Measurements from ENCODE around the gene ZNF791. TPM values are rescaled to one million over a fixed set of nuclear protein-coding genes. Genes with fewer than 3 reads are reported as not detected.
"Not testable (repeated sequence)": the region's sequence is repeated elsewhere in the genome, so short reads cannot be mapped to it uniquely, and the experiment has no call there.

The ZNF791 gene
- total and polyA plus RNA-seq, 2 donors = 12.0 to 38.3 TPM

GRCh38 chr19:12607631-12608030 is 3.1 kb upstream of the ZNF791 start:
- H3K4me1 ChIP-seq (ENCODE audit: insufficient read depth) = no peaks in the 10 kb centered on the region
- no peaks in the 10 kb centered on the region for H3K36me3 ChIP-seq (ENCODE audit: insufficient read depth)
- no peak for DNase-seq (ENCODE audit: extremely low spot score)
- H3K27ac ChIP-seq (ENCODE audit: low read depth) = no peak overlapping the region
- 88% methylated on average over 3 of the region's 3 CpGs for WGBS
- H3K4me3 ChIP-seq (ENCODE audit: low read depth, low read length) = no peak overlapping the region

- peak overlapping the region; percentile 99 for H3K27ac ChIP-seq (ENCODE audit: low read depth)
- H3K4me1 ChIP-seq (ENCODE audit: insufficient read depth) = no peaks in the 10 kb centered on the region
- peak overlapping the region; percentile 84 for H3K4me3 ChIP-seq (ENCODE audit: low read depth, low read length)
- peak; percentile 62 for DNase-seq (ENCODE audit: extremely low spot score)
- WGBS = under 1% methylated on average over 10 of the region's 10 CpGs
- H3K36me3 ChIP-seq (ENCODE audit: insufficient read depth) = peaks cover 2% of the 10 kb centered on the region
Observed at GRCh38 chr19:12611361-12611699, 610 bp downstream of the ZNF791 start.

GRCh38 chr19:12617646-12618045 is 6.9 kb downstream of the ZNF791 start:
- H3K27ac ChIP-seq (ENCODE audit: low read depth) = no peak overlapping the region
- WGBS = 81% methylated on average over 4 of the region's 4 CpGs
- no peak overlapping the region for H3K4me3 ChIP-seq (ENCODE audit: low read depth, low read length)
- no peak for DNase-seq (ENCODE audit: extremely low spot score)
- H3K36me3 ChIP-seq (ENCODE audit: insufficient read depth) = peaks cover 3% of the 10 kb centered on the region
- H3K4me1 ChIP-seq (ENCODE audit: insufficient read depth) = no peaks in the 10 kb centered on the region

GRCh38 chr19:12621253-12622024 is 10.7 kb downstream of the ZNF791 start:
- 69% methylated on average over 26 of the region's 26 CpGs for WGBS
- H3K27ac ChIP-seq (ENCODE audit: low read depth); H3K4me3 ChIP-seq (ENCODE audit: low read depth, low read length); H3K4me1 ChIP-seq (ENCODE audit: insufficient read depth); H3K36me3 ChIP-seq (ENCODE audit: insufficient read depth); DNase-seq (ENCODE audit: extremely low spot score): not testable (repeated sequence)

GRCh38 chr19:12623361-12624031 is 12.8 kb downstream of the ZNF791 start:
- peaks cover 8% of the 10 kb centered on the region for H3K36me3 ChIP-seq (ENCODE audit: insufficient read depth)
- no peaks in the 10 kb centered on the region for H3K4me1 ChIP-seq (ENCODE audit: insufficient read depth)
- H3K27ac ChIP-seq (ENCODE audit: low read depth) = no peak overlapping the region
- WGBS = 87% methylated on average over 4 of the region's 4 CpGs
- H3K4me3 ChIP-seq (ENCODE audit: low read depth, low read length) = no peak overlapping the region
- no peak for DNase-seq (ENCODE audit: extremely low spot score)

GRCh38 chr19:12626958-12627357 is 16.2 kb downstream of the ZNF791 start:
- H3K36me3 ChIP-seq (ENCODE audit: insufficient read depth) = peaks cover 9% of the 10 kb centered on the region
- whole genome bisulfite sequencing = 90% methylated on average over 8 of the region's 8 CpGs
- H3K4me1 ChIP-seq (ENCODE audit: insufficient read depth) = no peaks in the 10 kb centered on the region

GRCh38 chr19:12628040-12629022 is 17.6 kb downstream of the ZNF791 start:
- no peak for DNase-seq (ENCODE audit: extremely low spot score)
- Histone ChIP-seq H3K4me3 (ENCODE audit: low read depth, low read length) (no peak overlapping the region), H3K27ac (ENCODE audit: low read depth) (no peak overlapping the region), H3K36me3 (ENCODE audit: insufficient read depth) (peaks cover 9% of the 10 kb centered on the region), H3K4me1 (ENCODE audit: insufficient read depth) (no peaks in the 10 kb centered on the region)
- 97% methylated on average over 17 of the region's 17 CpGs for WGBS

More at GRCh38 chr19:12626958-12627357, 16.2 kb downstream of the ZNF791 start:
- DNase-seq (ENCODE audit: extremely low spot score) = no peak
- H3K4me3 ChIP-seq (ENCODE audit: low read depth, low read length) = no peak overlapping the region
- no peak overlapping the region for H3K27ac ChIP-seq (ENCODE audit: low read depth)

- DNase-seq (ENCODE audit: extremely low spot score) = no peak
- Histone ChIP-seq H3K4me3 (ENCODE audit: low read depth, low read length) (no peak overlapping the region), H3K4me1 (ENCODE audit: insufficient read depth) (no peaks in the 10 kb centered on the region), H3K36me3 (ENCODE audit: insufficient read depth) (peaks cover 9% of the 10 kb centered on the region), H3K27ac (ENCODE audit: low read depth) (no peak overlapping the region)
- 97% methylated on average over 7 of the region's 7 CpGs for WGBS
Observed at GRCh38 chr19:12629215-12629614, 18.5 kb downstream of the ZNF791 start.

GRCh38 chr19:12636631-12637030 is 25.9 kb downstream of the ZNF791 start:
- Histone ChIP-seq H3K27ac (ENCODE audit: low read depth) (no peak overlapping the region), H3K36me3 (ENCODE audit: insufficient read depth) (no peaks in the 10 kb centered on the region), H3K4me3 (ENCODE audit: low read depth, low read length) (no peak overlapping the region), H3K4me1 (ENCODE audit: insufficient read depth) (no peaks in the 10 kb centered on the region)
- WGBS = 89% methylated on average over 13 of the region's 13 CpGs
- DNase-seq (ENCODE audit: extremely low spot score) = no peak

- H3K4me1 ChIP-seq (ENCODE audit: insufficient read depth) = no peaks in the 10 kb centered on the region
- DNase-seq (ENCODE audit: extremely low spot score) = no peak
- H3K4me3 ChIP-seq (ENCODE audit: low read depth, low read length) = no peak overlapping the region
- no peak overlapping the region for H3K27ac ChIP-seq (ENCODE audit: low read depth)
- no peaks in the 10 kb centered on the region for H3K36me3 ChIP-seq (ENCODE audit: insufficient read depth)
- WGBS = 96% methylated on average over 22 of the region's 22 CpGs
Observed at GRCh38 chr19:12638611-12639182, 28.0 kb downstream of the ZNF791 start.

GRCh38 chr19:12639901-12640613 is 29.3 kb downstream of the ZNF791 start:
- no peaks in the 10 kb centered on the region for H3K4me1 ChIP-seq (ENCODE audit: insufficient read depth)
- DNase-seq (ENCODE audit: extremely low spot score) = peak; percentile 18
- no peaks in the 10 kb centered on the region for H3K36me3 ChIP-seq (ENCODE audit: insufficient read depth)
- H3K4me3 ChIP-seq (ENCODE audit: low read depth, low read length) = no peak overlapping the region
- WGBS = 11% methylated on average over 39 of the region's 39 CpGs
- H3K27ac ChIP-seq (ENCODE audit: low read depth) = no peak overlapping the region

GRCh38 chr19:12641456-12641855 is 30.7 kb downstream of the ZNF791 start:
- Histone ChIP-seq H3K27ac (ENCODE audit: low read depth) (no peak overlapping the region), H3K4me3 (ENCODE audit: low read depth, low read length) (no peak overlapping the region), H3K36me3 (ENCODE audit: insufficient read depth) (no peaks in the 10 kb centered on the region), H3K4me1 (ENCODE audit: insufficient read depth) (no peaks in the 10 kb centered on the region)
- WGBS = 75% methylated on average over 13 of the region's 13 CpGs
- DNase-seq (ENCODE audit: extremely low spot score) = no peak

GRCh38 chr19:12642506-12642905 is 31.8 kb downstream of the ZNF791 start:
- WGBS = 92% methylated on average over 26 of the region's 26 CpGs
- H3K36me3 ChIP-seq (ENCODE audit: insufficient read depth) = no peaks in the 10 kb centered on the region
- no peaks in the 10 kb centered on the region for H3K4me1 ChIP-seq (ENCODE audit: insufficient read depth)
- H3K27ac ChIP-seq (ENCODE audit: low read depth) = no peak overlapping the region
- no peak for DNase-seq (ENCODE audit: extremely low spot score)
- no peak overlapping the region for H3K4me3 ChIP-seq (ENCODE audit: low read depth, low read length)

Data from urinary bladder (tissue), 4 donors.